ENCODE data around the gene WDR33. TPM values are rescaled to one million over a fixed set of nuclear protein-coding genes. Genes with fewer than 3 reads are reported as not detected.

WDR33 gene
- total RNA-seq, 1 donor: 35.4 TPM

DNA sequence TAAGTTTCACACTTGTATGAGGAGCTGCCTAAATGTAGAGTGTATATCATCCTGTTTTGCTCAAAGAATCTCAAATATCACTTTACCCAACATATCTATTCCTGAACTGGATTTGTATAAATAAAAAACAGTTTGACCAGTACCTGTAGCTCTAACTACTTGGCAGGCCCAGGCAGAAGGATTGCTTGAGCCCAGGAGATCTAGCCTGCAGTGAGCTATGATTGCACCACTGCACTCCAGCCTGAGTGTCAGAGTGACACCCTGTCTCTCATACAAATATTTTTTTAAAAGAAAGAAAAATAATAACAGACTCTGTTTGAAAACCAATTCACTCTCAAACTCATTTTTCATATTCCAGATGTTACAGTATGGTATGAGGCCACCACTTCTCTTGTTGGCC, 127.9 kb downstream of the WDR33 start:
- no peak overlapping the region for H3K4me3 ChIP-seq (ENCODE audit: low read depth, low read length)
- TF ChIP-seq, protein P1, sequence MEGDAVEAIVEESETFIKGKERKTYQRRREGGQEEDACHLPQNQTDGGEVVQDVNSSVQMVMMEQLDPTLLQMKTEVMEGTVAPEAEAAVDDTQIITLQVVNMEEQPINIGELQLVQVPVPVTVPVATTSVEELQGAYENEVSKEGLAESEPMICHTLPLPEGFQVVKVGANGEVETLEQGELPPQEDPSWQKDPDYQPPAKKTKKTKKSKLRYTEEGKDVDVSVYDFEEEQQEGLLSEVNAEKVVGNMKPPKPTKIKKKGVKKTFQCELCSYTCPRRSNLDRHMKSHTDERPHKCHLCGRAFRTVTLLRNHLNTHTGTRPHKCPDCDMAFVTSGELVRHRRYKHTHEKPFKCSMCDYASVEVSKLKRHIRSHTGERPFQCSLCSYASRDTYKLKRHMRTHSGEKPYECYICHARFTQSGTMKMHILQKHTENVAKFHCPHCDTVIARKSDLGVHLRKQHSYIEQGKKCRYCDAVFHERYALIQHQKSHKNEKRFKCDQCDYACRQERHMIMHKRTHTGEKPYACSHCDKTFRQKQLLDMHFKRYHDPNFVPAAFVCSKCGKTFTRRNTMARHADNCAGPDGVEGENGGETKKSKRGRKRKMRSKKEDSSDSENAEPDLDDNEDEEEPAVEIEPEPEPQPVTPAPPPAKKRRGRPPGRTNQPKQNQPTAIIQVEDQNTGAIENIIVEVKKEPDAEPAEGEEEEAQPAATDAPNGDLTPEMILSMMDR (IDR thresholded peaks at IDR 0.05; ENCODE audit: insufficient read depth, low read depth, low read length): no peak
- DNase-seq (ENCODE audit: low read depth): no peak

DNA sequence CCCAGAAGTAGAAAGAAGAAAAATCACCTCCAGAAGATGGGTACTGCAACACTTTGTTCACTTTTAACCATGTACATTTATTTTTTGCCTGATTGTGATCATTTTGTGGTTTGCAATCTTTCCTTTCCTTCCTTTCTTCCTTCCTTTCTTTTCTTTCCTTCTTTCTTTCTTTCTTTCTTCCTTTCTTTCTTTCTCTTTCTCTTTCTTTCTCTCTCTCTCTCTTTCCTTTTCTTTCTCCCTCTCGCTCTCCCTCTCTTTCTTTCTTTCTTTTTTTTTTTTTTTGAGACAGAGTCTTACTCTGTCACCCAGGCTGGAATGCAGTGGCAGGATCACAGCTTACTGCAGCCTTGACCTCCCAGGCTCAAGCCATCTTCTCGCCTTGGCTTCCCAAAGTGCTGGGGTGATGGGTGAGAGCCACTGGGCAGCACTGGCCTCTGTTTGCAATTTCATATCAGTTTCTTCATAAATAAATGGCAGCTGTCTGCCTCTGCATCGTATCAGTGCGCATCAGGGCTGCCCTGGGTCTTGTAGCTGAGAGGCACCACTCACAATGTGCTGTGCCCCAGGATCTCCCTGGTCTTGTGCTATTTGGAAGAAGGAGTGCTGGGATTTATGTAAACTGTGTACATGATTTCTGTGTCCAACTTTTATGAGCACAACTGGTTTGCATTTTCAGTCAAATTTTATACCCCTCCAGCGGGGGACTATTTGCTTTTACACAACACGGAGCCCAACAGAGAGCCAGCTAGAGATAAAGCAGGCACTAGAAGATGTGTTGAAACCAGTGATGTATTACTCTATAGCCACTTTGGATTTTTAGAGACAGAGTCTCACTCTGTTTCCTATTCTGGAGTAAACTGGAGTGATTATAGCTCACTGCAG, 128.8 kb downstream of the WDR33 start:
- TF ChIP-seq, protein P1 (IDR thresholded peaks at IDR 0.05; ENCODE audit: insufficient read depth, low read depth, low read length): no peak
- no peak overlapping the region for H3K4me3 ChIP-seq (ENCODE audit: low read depth, low read length)
- DNase-seq (ENCODE audit: low read depth): peak; percentile 95

DNA sequence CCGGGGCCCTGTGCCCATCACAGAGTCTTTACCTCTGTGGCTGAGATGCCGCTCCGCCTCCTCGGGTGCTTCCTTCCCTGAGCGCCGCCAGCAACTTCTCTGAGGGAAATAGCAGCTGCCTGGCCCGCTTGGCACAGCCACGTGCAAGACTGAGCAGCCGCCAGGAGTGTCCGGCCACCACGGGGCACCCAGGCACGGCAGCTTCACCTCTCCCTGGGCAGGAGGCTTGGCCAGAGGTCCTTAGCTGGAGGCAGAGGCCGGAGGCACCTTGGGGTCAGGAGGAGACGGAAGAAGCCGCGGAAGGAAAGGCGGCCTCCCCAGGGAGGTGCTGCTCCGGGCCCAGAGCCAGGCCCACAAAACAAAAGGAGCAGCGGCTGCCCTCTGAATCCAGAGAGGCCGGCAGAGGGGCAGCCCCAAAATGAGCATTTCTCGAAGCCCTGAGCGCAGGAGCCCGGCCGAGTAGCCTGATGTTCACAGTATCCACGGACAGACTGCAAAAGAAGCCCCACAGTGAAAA, 129.6 kb downstream of the WDR33 start:
- TF ChIP-seq, protein P1 (IDR thresholded peaks at IDR 0.05; ENCODE audit: insufficient read depth, low read depth, low read length): no peak
- no peak for DNase-seq (ENCODE audit: low read depth)
- no peak overlapping the region for H3K4me3 ChIP-seq (ENCODE audit: low read depth, low read length)

DNA sequence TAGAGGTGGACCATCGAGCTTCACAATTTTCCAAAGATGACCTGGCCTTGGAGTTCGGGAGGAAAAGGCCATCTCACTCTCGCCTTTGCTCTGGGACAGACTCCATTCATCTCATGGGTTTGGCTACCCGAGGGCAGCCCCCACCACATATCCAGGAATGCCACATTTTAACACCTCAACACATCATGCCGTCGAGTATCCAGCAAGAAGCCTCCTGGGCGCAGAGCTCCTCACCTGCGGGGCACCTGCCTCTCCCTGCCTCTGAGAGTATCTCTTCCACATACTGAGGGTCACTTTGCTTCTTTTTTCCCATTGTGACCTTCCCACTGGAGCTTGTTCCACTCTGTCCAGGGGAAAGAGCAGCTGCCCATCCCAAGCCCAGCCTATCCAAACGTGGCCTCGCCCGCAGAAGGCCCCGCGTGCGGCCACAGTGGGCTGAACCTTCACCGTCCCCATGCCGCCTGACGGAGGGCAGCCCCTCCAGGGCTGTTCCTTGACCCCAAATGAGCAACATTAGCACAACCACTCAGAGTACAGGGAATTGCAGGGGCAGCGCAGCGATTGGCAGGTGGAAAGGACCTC, 130.2 kb downstream of the WDR33 start:
- no peak for DNase-seq (ENCODE audit: low read depth)
- TF ChIP-seq, protein P1 (IDR thresholded peaks at IDR 0.05; ENCODE audit: insufficient read depth, low read depth, low read length): no peak
- no peak overlapping the region for H3K4me3 ChIP-seq (ENCODE audit: low read depth, low read length)

DNA sequence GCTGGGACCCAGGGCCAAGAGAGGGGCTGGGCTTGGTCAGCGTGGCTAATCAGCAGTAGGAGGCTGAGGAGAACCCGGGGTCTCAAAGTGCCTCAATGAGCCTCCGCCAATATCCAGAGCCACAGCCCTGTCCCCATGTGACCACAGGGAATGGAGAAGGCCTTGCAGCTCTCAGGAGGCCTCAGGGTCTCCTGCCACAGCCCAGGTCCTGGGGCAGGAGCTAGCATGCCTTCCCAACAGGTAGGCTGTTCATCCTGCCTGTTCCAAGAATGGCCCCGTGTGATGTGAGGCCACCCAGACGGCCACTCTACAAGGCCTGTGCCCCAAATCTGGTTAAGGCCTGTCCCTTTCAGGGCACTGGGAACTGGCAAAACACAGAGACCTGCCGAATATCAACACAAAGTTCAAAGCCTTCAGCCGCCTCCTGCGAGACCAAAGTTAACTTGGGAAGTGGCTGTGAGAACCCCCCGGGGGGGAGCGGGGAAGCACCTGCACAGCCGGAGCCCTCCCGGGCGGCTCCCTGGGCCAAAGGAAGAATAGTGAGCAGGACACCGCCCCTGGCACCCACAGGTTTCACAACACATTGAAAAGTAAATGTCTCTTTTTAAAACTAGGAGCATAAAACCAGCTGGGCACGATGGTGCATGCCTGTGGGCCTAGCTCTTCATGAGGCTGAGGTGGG, 131.2 kb downstream of the WDR33 start:
- no peak overlapping the region for H3K4me3 ChIP-seq (ENCODE audit: low read depth, low read length)
- no peak for DNase-seq (ENCODE audit: low read depth)
- TF ChIP-seq, protein P1 (IDR thresholded peaks at IDR 0.05; ENCODE audit: insufficient read depth, low read depth, low read length): no peak

DNA sequence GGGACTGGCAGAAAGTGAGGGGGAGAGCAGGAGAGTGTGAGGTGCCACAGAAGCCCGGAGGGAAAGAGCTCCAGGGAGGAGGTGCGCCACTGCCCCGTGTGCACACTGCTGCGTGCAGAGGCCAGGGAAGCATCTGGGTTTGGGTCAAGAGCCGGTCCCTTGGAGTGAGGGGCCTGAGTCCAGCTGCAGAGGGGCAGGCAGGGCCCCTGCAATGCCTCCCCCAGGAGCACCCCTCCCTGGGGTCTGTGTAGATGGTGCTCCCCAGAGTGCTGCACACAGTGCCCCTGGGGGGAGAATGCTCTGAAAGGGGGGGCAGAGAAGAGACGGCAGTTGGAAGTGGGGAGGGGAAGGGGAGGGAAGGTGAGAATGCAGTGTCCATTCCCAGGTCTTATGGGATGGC, 132.0 kb downstream of the WDR33 start:
- no peak for DNase-seq (ENCODE audit: low read depth)
- TF ChIP-seq, protein P1 (IDR thresholded peaks at IDR 0.05; ENCODE audit: insufficient read depth, low read depth, low read length): no peak
- H3K4me3 ChIP-seq (ENCODE audit: low read depth, low read length): no peak overlapping the region

All from fibroblast of villous mesenchyme (primary cell).